EH (cell line): ENCODE results near the gene MAN1A1.

ENCODE experiments used
- DNase-seq: peaks from one replicate; pipeline ENCODE4 v3.0.0-alpha.2; 2015; ENCODE audit warnings: low read depth

MAN1A1 gene

GRCh38 chr6:119195848-119196247 is 153.7 kb downstream of the MAN1A1 start:
- no peak for DNase-seq

DNA sequence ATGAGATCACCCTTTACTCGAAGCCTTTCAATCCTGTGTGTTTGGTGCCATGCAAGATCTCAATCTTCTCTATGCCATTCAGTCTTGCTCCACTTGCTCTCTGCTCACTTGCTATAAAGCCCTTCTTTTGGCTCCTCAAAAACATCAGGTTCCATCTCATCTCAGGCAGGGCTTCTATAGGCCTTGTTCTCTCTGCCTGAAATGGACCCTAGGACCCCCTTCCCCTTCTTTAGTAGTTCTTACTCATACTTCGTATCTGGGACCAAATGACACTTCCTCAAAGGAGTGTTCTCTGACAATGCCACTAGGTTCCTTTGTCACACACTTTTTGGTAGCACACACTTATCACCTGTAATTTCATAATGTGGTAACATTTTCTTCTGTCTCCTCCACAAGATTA is 154.4 kb downstream of the MAN1A1 start:
- DNase-seq = no peak

GRCh38 chr6:119193707-119194106 is 155.9 kb downstream of the MAN1A1 start:
- DNase-seq = no peak

- DNase-seq = no peak
These were observed 157.4 kb downstream of the MAN1A1 start for GRCh38 chr6:119192200-119192599.

DNA sequence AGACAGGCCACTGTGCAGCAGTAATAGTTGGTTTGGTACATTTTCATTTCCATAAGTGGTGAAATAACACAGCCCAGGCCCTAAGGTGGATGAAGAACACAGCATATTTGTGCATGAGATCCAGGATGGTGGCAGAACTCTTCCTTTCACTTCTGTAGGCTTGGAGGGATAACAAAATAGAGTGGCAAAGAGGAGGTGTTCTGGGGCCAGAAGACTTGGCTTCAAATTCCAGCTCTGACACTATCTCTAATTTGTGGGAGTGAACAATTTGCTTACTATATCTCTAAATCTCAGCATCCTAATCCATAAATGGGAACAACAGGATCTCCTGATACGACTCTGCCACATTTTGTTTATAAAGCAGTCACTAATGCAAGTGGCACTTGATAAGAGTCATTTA is 159.4 kb downstream of the MAN1A1 start:
- DNase-seq = no peak

DNA sequence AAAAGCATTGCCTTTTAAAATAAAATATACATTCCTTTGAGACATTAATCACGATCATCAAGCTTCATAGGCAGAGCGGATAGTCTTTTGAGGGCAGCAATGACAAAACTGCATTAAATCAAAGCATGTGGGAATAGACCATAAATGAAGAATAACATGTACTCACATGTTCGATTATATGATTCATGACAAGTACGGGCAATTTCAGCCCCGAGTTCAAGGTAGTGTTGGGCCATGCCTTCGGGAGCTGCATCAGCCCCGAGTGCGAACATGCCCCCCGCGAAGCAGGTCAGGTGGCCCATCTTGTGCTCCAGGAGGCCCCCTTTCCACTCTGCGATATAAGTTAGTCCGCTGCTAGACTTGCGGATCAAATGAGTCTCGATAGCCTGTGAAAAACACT is 160.1 kb downstream of the MAN1A1 start:
- no peak for DNase-seq

GRCh38 chr6:119187596-119187995 is 162.0 kb downstream of the MAN1A1 start:
- no peak for DNase-seq

GRCh38 chr6:119186490-119186889 is 163.1 kb downstream of the MAN1A1 start:
- no peak for DNase-seq

GRCh38 chr6:119184008-119184648 is 165.4 kb downstream of the MAN1A1 start:
- no peak for DNase-seq

- DNase-seq = no peak
These were observed 166.1 kb downstream of the MAN1A1 start for GRCh38 chr6:119183457-119183856.

DNA sequence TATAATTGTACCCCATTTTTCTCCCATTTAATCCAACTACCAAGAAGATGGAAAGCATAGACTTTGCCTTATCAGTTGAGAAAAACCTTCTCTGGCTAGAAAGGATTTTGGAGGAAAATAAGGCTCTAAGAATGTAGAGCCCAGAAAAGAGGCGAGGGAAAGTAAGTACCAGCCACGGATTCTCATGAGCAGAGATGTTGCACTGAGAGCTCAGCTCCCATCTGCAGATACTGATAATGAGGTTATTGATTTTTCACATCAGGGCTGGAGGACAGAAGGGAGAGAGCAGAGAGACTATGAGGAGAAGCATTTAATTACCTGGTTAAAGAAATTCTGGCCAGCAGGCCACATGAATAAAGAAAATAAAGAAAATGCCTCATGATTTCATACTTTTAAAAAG is 166.7 kb downstream of the MAN1A1 start:
- no peak for DNase-seq

- no peak for DNase-seq
These were observed 167.3 kb downstream of the MAN1A1 start for GRCh38 chr6:119182216-119182803.

DNA sequence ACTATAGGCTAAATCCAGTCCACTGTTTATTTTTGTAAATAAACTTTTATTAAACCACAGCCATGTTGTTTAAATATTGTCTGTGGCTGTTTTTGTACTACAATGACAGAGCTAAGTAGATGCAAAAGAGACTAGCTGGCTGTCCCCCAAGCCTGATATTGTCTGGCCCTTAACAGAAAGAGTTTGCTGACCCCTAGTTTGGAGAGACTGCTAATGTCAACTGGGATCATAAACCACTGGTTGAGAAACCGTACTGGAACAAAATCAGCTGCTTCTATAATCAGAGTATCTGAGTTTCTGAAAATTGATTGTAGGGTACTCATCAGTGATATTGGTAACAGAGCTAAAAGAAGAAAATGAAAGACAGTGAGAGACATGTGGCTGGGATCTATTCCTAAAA is 168.5 kb downstream of the MAN1A1 start:
- no peak for DNase-seq

DNA sequence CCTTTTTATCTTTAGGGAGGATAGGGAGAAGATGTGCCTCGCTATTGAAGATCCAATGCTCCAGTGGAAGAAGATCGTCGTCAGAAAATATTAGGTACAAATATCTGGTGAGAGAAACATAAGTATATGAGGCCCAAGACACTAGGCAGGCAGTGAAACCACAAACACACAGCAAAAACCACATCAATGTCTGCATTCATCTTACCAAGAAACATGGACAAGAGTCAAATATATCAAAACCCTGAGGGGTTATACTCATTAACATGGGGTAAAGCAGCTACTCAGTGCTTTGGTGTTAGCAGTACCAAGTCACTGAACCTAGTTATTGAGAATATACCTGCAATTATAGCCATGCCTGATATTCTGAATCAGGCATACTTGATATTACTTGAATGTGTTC is 169.7 kb downstream of the MAN1A1 start:
- no peak for DNase-seq

DNA sequence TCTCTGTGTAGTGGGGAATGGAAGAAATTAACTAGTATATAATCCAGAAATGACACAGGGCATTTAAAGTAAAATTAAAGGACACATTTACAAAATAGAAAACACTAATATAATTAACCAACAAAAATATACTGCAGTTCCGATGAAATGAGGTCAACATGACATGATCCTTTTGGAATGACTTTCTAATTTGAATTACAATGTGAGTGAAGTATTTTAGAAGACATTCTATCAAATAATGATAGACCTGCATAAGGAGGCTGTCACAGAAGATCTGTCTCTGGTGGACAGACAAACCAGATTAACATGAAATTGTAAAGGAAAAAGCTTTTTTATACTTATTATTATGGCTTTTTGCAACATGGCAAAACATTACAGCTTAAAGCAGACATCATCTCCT is 170.5 kb downstream of the MAN1A1 start:
- DNase-seq = no peak

- DNase-seq = no peak
These were observed 173.1 kb downstream of the MAN1A1 start for GRCh38 chr6:119176445-119176844.

DNA sequence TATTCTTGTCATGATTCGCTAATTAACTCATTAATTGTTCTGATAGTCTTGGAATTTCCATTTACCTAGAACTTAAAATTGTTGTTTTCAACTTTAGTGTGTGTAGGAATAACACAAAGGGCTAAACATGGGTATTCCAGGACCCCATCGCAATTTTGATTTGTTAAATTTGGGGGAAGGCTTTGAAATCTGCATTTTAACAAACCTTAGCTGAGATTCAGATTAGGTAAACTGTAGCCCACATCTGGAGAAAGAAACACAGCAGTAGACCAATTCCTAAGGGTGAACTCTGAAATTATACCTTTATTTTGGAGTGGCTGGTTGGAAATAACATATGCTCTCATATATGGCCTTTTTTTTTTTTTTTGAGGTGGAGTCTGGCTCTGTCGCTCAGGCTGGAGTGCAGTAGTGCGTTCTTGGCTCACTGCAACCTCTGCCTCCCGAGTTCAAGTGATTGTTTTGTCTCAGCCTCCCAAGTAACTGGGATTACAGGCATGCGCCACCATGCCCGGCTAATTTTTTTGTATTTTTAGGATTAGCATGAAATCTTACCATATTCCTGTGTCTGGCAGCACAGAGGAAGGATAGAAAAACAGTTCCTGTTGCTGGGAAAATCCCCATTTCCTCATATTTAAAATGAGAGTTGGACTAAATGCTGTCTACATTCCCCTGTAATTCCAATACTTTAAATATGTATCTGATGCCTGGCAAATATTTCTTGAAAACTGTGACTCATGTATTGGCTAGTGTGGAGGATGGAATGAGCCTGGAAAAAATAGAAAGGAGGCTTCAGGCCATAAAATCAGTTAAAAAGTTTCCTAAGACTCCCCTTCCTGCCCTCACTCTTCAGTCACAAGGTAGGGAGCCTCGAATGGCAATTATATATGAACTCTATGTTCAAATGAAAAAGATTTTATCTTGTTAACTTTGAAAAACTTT is 174.4 kb downstream of the MAN1A1 start:
- DNase-seq = no peak

- no peak for DNase-seq
These were observed 175.5 kb downstream of the MAN1A1 start for GRCh38 chr6:119174085-119174445.

DNA sequence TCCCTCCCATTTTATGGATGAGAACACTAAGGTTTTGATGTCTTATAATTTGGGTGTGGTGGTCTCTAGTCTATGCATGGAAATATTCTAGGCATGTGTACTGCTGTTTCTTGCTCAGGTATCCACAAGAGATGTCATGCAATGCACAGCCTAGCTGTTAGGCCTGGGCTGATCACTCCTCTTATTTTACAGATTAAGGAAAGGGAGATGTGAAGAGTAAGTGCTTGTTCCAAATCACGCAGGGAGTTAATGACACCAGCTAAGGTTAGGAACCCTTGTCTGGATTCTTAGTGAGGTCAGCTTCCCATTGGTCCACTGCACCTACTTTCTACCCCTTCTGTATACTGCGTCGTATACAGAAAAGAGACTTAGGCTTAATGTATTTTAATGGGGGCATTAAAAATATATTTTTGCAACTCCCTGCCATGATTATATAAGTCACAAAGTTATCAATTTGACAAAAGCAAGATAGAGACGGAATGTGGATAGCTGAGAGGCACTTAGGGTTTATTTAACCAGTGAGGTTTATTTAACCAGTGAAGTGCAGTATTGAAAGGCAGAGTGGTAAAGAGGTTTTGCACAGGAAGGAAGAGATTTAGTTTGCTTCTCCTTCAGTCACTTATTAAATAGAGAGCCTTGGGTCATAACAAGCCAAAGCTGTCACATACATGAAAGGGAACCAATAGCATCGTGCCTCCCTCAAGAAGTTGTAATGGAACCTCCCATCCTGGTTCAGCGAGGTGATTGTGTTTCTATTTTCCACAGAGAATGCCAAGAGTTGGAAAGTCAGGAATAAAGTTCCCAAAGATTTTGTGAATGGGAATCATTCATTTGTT is 176.1 kb downstream of the MAN1A1 start:
- DNase-seq = no peak

DNA sequence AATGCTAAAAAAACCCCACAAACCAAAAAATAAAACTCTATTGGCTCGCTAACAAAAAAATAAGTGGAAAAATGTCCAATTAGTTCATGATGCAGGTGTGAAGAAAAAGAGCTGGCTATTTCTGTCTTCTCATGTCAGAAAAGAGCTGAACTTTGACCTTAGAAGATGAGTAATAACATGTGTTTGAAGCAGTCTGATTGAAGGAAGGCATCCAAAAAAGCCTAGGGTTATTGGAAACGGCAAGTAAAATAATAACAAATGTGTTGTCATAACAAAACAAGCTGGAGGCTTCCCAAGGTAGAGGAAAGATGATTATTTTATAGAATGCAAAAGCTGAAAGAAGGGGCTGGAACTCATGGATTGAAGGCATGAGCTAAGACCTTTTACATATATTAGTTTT is 176.7 kb downstream of the MAN1A1 start:
- peak; percentile 3 for DNase-seq

DNA sequence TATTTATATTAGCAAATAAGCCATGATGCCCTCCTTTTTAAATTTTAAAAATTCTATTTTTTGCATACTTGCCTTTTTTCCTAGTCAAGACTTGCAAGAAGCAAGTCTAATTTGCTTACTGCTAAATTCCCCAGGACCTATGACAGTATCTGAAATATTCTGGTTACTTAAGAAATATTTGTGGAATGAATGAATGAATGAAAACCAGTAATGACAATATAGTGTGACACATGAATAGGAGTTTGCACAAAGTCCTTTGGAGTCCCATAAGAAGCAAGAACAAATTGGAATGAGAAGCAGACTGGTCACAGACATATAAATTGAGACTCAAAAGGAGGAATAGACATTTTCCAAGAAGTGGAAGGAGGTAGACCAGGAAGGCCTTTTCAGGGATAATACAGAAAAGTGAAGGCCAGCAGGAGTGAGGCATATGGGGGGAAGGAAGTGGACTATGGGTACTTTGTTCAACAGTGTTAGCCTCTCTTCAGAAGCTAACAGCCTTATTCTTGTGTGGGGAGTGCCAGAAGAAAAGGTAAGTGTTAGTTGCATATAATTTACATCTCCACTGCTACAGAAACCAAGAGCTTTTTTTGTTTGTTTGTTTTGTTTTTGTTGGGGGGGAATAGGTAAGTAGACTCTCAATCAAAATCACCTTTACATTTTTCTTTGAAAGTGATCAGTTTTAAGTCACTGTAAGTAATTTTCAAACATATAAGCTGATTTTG is 177.5 kb downstream of the MAN1A1 start:
- no peak for DNase-seq
